Measurements from ENCODE around the gene TSPAN8.
"Not testable (repeated sequence)": the region's sequence is repeated elsewhere in the genome, so short reads cannot be mapped to it uniquely, and the experiment has no call there.

TSPAN8 gene

DNA sequence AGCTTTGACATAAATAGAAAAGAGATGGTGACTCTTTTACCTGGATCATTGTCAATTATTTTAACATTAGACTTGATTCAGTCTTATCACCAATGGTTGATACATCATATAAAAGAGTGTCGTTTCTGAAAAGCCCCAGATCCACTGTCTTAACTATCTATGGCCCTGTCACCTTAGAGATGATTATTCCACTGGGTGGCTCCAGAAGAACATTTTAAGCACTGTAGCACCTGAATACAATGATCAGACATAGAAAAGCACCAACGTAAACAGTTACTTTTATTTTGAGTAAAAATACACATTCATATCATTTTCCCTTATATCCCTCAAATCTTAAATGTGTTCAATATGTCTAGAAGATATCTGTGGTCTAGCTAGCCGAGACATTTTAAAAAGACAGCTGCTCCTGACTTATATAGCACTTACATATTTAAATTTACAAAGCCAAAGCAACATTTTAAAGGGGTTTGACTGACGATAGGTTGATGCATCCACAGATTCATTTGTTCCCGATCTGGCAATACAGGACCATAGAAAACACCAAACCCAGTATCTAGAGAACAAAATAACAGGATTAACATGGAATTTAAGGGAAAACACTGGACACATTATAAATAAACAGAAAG, 32.9 kb downstream of the TSPAN8 start:
- DNase-seq = no peak

DNA sequence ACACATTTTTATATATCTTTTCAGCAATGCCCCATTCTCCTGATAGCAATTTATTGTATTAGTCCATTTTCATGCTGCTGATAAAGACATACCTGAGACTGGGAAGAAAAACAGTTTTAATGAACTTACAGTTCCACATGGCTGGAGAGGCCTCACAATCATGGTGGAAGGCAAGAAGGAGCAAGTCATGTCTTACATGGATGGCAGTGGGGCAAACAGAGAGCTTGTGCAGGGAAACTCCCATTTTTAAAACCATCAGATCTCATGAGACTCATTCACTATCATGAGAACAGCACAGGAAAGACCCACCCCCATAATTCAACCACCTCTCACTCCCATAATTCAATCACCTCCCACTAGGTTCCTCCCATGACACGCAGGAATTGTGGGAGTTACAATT, 44.7 kb downstream of the TSPAN8 start:
- not testable (repeated sequence) for DNase-seq

DNA sequence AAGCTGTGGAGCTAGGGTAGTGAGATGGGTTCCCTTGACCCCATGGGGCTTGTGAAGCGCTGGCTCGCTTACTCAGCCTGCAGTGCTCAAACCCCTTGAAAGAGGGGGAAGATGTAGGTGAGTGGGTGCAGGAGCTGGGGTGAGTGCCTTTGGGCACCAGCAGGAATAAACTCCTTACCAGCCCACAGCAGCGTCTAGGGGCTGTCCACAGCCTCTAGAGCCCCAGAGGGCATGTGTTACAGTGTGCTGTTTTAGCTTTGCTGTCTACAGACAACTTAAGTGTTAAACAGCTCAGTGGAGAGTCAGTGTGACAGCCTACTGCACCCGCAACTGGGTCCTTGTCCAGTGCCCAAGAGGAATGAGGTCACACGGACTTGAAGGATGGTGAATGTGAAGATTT, 48.0 kb downstream of the TSPAN8 start:
- DNase-seq = no peak

DNA sequence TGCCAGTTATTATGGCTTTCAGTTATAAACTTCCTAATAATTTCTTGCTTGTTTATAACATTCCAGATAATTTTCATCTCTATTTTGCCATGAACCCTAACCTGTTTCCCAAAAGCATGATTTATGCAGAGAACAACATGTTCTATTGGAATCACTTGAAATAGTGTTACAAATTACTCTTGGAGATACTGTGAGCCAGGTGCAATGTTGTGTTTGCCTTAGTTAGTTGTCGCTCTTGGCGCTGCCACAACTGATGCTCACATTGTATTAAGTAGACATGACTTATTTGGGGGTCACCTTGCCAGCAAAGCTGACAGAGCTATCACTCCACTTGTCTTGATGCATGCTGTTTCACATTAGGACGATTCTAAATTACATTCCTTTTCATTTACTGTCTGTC, 49.4 kb downstream of the TSPAN8 start:
- peak in 1 of 2 experiments; percentile 4 for DNase-seq

DNA sequence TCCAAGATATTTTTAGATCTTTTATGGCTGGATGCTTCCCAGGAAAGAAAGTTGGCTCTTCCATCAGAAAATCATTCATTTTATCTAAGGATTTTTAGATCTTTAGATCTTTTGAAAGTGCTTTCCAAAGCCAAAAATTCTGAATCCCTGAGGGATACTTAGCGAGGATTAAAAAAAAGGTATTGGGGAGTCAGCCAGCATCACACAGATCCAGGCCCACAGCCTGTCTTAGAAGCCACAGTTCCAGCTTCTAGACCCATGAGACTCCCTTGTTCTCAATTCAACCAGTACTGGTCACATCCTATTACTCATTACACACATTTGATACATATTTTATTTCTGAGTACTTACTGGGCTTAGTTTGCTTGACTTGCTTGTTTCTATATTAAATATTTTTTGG, 49.9 kb downstream of the TSPAN8 start:
- DNase-seq = no peak

DNA sequence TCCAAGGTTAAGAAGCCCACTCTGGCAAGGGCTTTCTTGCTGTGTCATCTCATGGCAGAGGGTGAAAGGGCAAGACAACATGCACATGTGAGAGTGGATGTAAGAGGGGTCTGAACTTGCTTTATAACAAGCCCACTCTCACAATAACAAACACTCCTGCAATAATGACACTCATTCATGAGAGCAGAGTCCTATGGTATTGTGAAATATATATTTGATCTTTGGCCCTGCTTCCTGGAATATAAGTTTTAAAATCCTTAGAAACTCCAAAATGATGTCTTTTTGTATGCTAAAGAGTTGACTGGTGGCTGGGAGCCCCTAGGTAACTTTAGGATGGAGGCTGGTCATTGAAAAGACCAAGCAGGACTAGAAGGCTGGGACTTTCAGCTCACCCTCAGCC, 51.8 kb downstream of the TSPAN8 start:
- no peak for DNase-seq

DNA sequence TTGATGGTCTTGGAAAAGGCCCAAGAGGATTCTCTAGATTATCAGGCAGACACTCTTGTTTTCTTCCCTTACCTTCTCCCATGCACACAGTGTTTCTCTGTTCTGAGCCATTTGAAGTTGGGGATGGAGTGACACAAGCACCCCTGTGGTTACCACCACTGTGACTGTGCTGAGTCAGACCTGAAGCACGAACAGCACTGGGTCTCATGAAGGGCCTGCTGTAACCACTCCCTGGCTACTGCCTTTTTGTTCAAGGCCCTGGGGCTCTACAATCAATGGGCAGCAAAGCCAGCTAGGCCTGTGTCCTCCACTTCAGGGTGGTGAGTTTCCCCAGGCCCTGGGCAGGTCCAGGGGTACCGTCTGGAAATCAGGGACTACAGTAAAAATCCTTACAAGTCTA, 65.5 kb downstream of the TSPAN8 start:
- DNase-seq = no peak

DNA sequence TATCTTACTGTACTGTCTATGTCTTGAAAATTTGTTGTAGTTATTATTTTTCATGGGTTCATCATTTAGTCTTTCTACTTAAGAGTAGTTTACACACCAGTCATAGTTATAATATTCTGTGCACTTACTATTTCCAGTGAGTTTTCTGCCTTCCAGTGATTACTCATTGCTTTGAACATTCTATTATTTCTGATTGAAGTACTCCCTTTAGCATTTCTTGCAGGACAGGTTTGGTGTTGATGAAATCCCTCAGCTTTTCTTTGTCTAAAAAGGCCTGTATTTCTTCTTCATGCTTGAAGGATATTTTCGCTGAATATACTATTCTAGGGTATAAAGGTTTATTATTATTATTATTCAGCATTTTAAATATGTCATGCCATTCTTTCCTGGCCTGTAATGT, 66.8 kb downstream of the TSPAN8 start:
- no peak for DNase-seq

DNA sequence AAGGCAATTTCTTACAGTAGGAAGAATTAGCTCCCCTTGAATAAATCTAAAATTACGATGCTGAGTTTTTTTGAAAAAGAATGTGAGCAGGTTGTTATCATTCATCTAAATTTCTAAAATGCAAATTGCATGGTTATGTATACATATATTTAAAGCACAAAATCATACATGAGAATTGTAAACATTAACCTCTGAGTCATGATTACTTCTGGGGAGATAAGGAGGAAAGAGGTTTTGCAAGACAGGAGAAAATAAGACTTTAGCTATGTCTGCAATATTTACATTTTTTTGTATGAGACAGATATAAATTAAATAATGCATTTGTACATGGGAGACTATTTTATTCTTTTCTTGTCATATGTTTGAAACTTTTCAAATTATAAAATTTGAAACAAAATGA, 72.2 kb downstream of the TSPAN8 start:
- DNase-seq = no peak

DNA sequence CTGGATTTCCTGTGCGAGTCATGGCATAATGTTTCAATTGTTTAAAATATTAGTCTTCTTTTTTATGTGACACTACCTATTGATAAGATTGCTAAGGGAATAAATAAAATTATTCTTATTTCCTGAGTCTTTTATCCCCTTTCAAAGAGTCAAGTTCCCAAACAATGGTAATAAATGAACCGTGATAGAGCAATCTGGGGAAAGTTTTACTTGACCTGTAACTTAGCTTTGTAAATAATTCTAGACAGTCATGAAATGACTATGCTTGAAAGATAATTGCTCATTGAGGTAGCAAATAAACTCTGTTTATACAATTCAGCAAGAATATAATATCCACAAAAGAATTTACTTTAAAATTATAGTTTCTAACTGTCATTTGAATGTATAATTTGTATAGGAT, 82.1 kb downstream of the TSPAN8 start:
- no peak for DNase-seq

All from NCI-H2081 (cell line).